Mesenchymal stem cell (in vitro differentiated cells and primary cell): ENCODE results near the gene KTN1.

ENCODE experiments used
- DNase-seq: peaks from one replicate; pipeline ENCODE4 v3.0.0-alpha.2; 2013
- H2AFZ ChIP-seq: one replicate; pipeline ENCODE4 v1.6.1; 2013; ENCODE audit warnings: low read depth, mild to moderate bottlenecking, control low read depth, inconsistent platforms, low read length, moderate library complexity
- H2AK5ac ChIP-seq: 2 replicates; pipeline ENCODE4 v1.6.1; 2013; ENCODE audit warnings: low read length, moderate library complexity, mild to moderate bottlenecking, inconsistent platforms; ENCODE audit not compliant: severe bottlenecking
- H2BK120ac ChIP-seq: one replicate; pipeline ENCODE4 v1.6.1; 2013; ENCODE audit warnings: low read depth, mild to moderate bottlenecking, inconsistent platforms, low read length, moderate library complexity
- H2BK12ac ChIP-seq, 2 experiments: one replicate each; pipeline ENCODE4 v1.6.1; 2013; ENCODE audit warnings: inconsistent platforms in 2 of 2, low read length in 2 of 2, mild to moderate bottlenecking in 2 of 2, moderate library complexity in 2 of 2, control low read depth in 1 of 2
- H2BK15ac ChIP-seq: one replicate; pipeline ENCODE4 v1.6.1; 2013; ENCODE audit warnings: mild to moderate bottlenecking, low read depth, inconsistent platforms; ENCODE audit not compliant: poor library complexity, severe bottlenecking
- H2BK5ac ChIP-seq: 2 replicates; pipeline ENCODE4 v1.6.1; 2013; ENCODE audit warnings: low read depth, mild to moderate bottlenecking, low read length, control low read depth, inconsistent platforms; ENCODE audit not compliant: poor library complexity, severe bottlenecking
- H3K14ac ChIP-seq, 2 experiments: one replicate each; pipeline ENCODE4 v1.6.1; 2013; ENCODE audit warnings: inconsistent platforms in 2 of 2, low read length in 2 of 2, control low read depth in 1 of 2, mild to moderate bottlenecking in 1 of 2, moderate library complexity in 1 of 2
- H3K18ac ChIP-seq, 2 experiments: one replicate each; pipeline ENCODE4 v1.6.1; 2013; ENCODE audit warnings: inconsistent platforms in 2 of 2, low read length in 2 of 2, control low read depth in 1 of 2, low read depth in 1 of 2, mild to moderate bottlenecking in 1 of 2
- H3K23ac ChIP-seq, 2 experiments: one replicate each; pipeline ENCODE4 v1.6.1; 2013; ENCODE audit warnings: inconsistent platforms in 2 of 2, low read length in 2 of 2, mild to moderate bottlenecking in 2 of 2, moderate library complexity in 2 of 2, control low read depth in 1 of 2
- H3K27ac ChIP-seq: 2 replicates; pipeline ENCODE4 v1.5.1; 2013; ENCODE audit warnings: mild to moderate bottlenecking, moderate library complexity, low read length, control low read depth, inconsistent platforms; ENCODE audit not compliant: poor library complexity, severe bottlenecking
- H3K27me3 ChIP-seq, 2 experiments: 2 replicates each; pipeline versions ENCODE4 v1.6.1 to v1.7.0; 2013; ENCODE audit warnings: low read length in 2 of 2, mild to moderate bottlenecking in 2 of 2, moderate library complexity in 2 of 2, control low read depth in 1 of 2, inconsistent platforms in 1 of 2; ENCODE audit not compliant: control insufficient read depth in 1 of 2, insufficient read depth in 1 of 2
- H3K36me3 ChIP-seq, 2 experiments: 2 replicates each; pipeline versions ENCODE4 v1.6.1 to v1.7.0; 2013; ENCODE audit warnings: low read length in 2 of 2, control low read depth in 1 of 2, inconsistent platforms in 1 of 2, low read depth in 1 of 2, mild to moderate bottlenecking in 1 of 2; ENCODE audit not compliant: insufficient read depth in 2 of 2, control insufficient read depth in 1 of 2
- H3K4ac ChIP-seq, 2 experiments: one replicate each; pipeline ENCODE4 v1.6.1; 2013; ENCODE audit warnings: inconsistent platforms in 2 of 2, low read length in 2 of 2, mild to moderate bottlenecking in 2 of 2, moderate library complexity in 2 of 2, control low read depth in 1 of 2, low read depth in 1 of 2
- H3K4me1 ChIP-seq: 2 replicates; pipeline ENCODE4 v1.6.1; 2013; ENCODE audit warnings: low read depth, low read length, control low read depth; ENCODE audit not compliant: control insufficient read depth, insufficient read depth
- H3K4me2 ChIP-seq: 2 replicates; pipeline ENCODE4 v1.6.1; 2013; ENCODE audit warnings: low read length, mild to moderate bottlenecking, inconsistent platforms; ENCODE audit not compliant: poor library complexity, severe bottlenecking
- H3K4me3 ChIP-seq, 2 experiments: 2 replicates each; pipeline versions ENCODE4 v1.5.1 to v1.7.0; 2013; ENCODE audit warnings: low read length in 2 of 2, mild to moderate bottlenecking in 2 of 2, control low read depth in 1 of 2, low read depth in 1 of 2; ENCODE audit not compliant: insufficient read depth in 1 of 2
- H3K79me1 ChIP-seq: replicated peaks from 2 replicates; pipeline ENCODE4 v1.6.1; 2013; ENCODE audit warnings: mild to moderate bottlenecking, control low read depth, low read length, inconsistent platforms; ENCODE audit not compliant: poor library complexity, severe bottlenecking
- H3K9ac ChIP-seq: 2 replicates; pipeline ENCODE4 v1.7.0; 2013; ENCODE audit warnings: mild to moderate bottlenecking, low read length, moderate library complexity
- H3K9me3 ChIP-seq: 2 replicates; pipeline ENCODE4 v1.7.0; 2013; ENCODE audit warnings: mild to moderate bottlenecking, low read length; ENCODE audit not compliant: control insufficient read depth
- H4K8ac ChIP-seq: one replicate; pipeline ENCODE4 v1.6.1; 2013; ENCODE audit warnings: inconsistent platforms, mild to moderate bottlenecking, low read length, moderate library complexity
- H4K91ac ChIP-seq: one replicate; pipeline ENCODE4 v1.6.1; 2013; ENCODE audit warnings: mild to moderate bottlenecking, low read length, inconsistent platforms
- WGBS: methylation state at CpG from one replicate; pipeline ENCODE4 v1.1.7; 2013; ENCODE audit warnings: mixed read lengths; 5-methylcytosine and 5-hydroxymethylcytosine counted together

Gene KTN1

DNA sequence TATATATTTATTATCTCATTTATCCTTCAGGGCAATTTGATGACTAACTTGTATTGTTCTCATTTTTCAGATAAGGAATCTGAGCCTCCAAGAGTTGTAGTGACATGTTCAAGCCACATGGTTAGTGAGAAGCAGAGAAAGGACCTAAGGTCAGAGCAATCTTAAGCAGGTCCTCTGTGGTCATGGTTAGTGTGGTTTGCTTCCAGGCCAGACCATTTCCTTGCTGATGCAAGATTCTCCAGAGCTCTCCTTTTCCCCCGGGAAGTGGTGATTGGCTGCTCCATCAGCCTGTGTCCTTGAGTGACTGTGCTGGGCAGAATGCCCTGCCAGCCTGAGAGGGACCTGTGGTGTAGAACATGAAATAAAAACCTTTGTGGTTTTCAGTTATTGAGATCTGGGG is 141.3 kb downstream of the KTN1 start:
- Histone ChIP-seq H3K79me1 (no peaks in the 10 kb centered on the region), H3K9me3 (no peaks in the 10 kb centered on the region)

DNA sequence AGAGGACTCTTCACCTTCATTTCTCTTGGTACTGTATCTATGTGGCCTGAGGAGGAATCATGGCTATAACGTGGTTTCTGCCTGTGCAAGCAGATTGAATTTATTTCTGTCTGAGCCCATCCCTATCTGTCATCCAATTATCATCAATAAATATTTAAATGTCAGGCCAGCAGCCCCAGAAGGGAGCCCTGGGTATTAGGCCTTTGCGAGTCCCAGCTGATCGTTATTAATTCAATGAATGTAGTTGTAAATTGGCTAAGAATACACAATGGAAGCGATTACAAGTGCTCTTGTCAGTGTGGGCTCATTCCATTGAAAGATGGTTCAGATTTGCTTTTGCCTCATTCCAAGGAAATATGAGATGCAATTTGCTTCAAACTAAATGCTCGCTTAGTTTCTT is 142.0 kb downstream of the KTN1 start:
- H3K4me1 ChIP-seq: no peaks in the 10 kb centered on the region

More for the DNA sequence above, 141.3 kb downstream of the KTN1 start:
- Histone ChIP-seq H3K27me3 (peaks cover 0 to 10% of the 10 kb centered on the region in 2 experiments), H2BK5ac (no peak overlapping the region), H3K9ac (no peak overlapping the region), H2BK12ac (no peak overlapping the region), H3K4me3 (no peak overlapping the region), H4K91ac (no peak overlapping the region), H2BK120ac (no peak overlapping the region), H2AFZ (no peak overlapping the region), H3K4ac (no peak overlapping the region), H3K4me1 (no peaks in the 10 kb centered on the region), H3K14ac (no peak overlapping the region), H3K23ac (no peak overlapping the region), H4K8ac (no peak overlapping the region), H3K18ac (no peak overlapping the region), H2BK15ac (no peak overlapping the region), H3K4me2 (no peak overlapping the region), H3K27ac (no peak overlapping the region), H2AK5ac (no peak overlapping the region), H3K36me3 (no peaks in the 10 kb centered on the region)
- WGBS: 25% methylated on average over 1 of the region's 1 CpG
- peak; percentile 93 for DNase-seq

DNA sequence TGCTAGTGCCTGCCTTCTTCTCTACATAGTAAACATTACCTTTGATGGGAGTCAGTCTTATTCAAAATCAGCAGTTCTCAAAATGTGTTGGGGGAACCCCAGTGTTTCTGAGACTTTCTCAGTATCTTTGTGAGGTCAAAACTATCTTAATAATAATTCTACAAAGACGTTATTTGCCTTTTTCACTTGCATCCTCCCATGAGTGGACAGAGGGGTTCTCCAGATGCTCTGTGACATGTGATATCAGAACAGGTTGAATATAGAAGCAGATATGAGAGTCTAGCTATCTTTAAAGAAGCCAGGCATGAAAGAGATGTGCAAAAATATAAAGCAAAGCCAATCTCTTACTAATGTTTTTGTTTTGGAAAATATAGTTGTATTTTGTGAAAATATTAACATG is 144.7 kb downstream of the KTN1 start:
- WGBS: no CpG with 5 or more reads among the region's 1 CpG
- Histone ChIP-seq H3K27me3 (no peaks in the 10 kb centered on the region), H3K9me3 (no peaks in the 10 kb centered on the region), H3K36me3 (no peaks in the 10 kb centered on the region), H3K14ac (no peak overlapping the region), H2BK15ac (no peak overlapping the region), H3K79me1 (no peaks in the 10 kb centered on the region), H3K4me1 (no peaks in the 10 kb centered on the region), H3K27ac (no peak overlapping the region), H3K18ac (no peak overlapping the region), H3K4me2 (no peak overlapping the region), H2AK5ac (no peak overlapping the region), H3K4me3 (no peak overlapping the region), H4K91ac (no peak overlapping the region), H2AFZ (no peak overlapping the region), H3K9ac (no peak overlapping the region), H3K4ac (no peak overlapping the region), H2BK12ac (no peak overlapping the region), H2BK120ac (no peak overlapping the region), H2BK5ac (no peak overlapping the region), H4K8ac (no peak overlapping the region), H3K23ac (no peak overlapping the region)
- DNase-seq: no peak

More for the DNA sequence above, 142.0 kb downstream of the KTN1 start:
- no peak overlapping the region for H2BK12ac ChIP-seq
- H4K8ac ChIP-seq: no peak overlapping the region
- H3K18ac ChIP-seq: no peak overlapping the region
- no peak overlapping the region for H2AK5ac ChIP-seq
- no peak overlapping the region for H3K9ac ChIP-seq
- H3K36me3 ChIP-seq: no peaks in the 10 kb centered on the region
- H4K91ac ChIP-seq: no peak overlapping the region
- no peak for DNase-seq
- H2BK5ac ChIP-seq: no peak overlapping the region
- H2BK15ac ChIP-seq: no peak overlapping the region
- H3K79me1 ChIP-seq: no peaks in the 10 kb centered on the region
- H3K9me3 ChIP-seq: no peaks in the 10 kb centered on the region
- H3K4ac ChIP-seq: no peak overlapping the region
- H3K4me2 ChIP-seq: no peak overlapping the region
- no peak overlapping the region for H3K14ac ChIP-seq
- no peak overlapping the region for H3K27ac ChIP-seq
- no peak overlapping the region for H2AFZ ChIP-seq
- no peak overlapping the region for H3K23ac ChIP-seq
- no peak overlapping the region for H2BK120ac ChIP-seq
- H3K27me3 ChIP-seq: peaks cover 0 to 6% of the 10 kb centered on the region in 2 experiments
- no peak overlapping the region for H3K4me3 ChIP-seq
- WGBS: 94% methylated on average over 4 of the region's 5 CpGs

DNA sequence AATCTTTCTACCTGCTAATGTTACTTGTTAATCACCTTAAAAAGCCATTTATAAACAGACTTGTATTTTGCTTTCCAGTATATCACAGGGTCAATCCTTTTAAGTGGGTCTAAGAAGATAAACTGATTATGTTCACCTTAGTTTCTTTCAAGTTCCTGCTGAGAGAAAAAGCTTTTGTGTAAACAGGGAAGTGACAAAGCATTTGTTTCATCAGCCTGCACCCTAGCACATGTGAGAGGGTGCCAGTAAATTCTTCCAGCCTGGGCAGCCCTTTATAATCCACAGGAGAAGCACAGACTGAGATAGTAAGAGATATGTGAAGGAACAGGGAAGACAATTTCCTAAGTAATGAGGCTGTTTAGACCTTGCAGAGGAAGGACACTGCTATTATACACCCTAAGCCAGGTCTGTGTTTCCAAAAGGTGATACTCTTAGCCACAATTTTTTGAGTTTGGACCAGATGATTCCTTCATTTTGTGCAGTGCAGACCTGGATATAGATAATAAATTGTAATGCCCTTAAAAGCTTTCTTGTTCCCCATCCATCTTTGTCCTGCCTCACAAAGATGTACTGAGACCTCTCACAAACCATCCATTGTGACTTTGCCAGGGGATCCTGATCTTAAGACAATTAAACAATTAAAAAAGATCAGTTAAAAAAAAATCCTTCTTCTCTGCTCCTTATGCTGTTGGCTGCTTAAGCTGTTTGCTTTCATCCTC is 150.7 kb downstream of the KTN1 start:
- H3K4me2 ChIP-seq: no peak overlapping the region
- H3K27ac ChIP-seq: no peak overlapping the region
- no peak overlapping the region for H2BK5ac ChIP-seq
- no peaks in the 10 kb centered on the region for H3K79me1 ChIP-seq
- H3K4ac ChIP-seq: no peak overlapping the region
- H3K4me3 ChIP-seq: no peak overlapping the region
- no peak overlapping the region for H4K8ac ChIP-seq
- H2AK5ac ChIP-seq: no peak overlapping the region
- no peak overlapping the region for H3K23ac ChIP-seq
- H3K9me3 ChIP-seq: peaks cover 2% of the 10 kb centered on the region
- H3K4me1 ChIP-seq: no peaks in the 10 kb centered on the region
- no peak overlapping the region for H2BK120ac ChIP-seq
- no peak overlapping the region for H2AFZ ChIP-seq
- H3K9ac ChIP-seq: no peak overlapping the region
- no peak overlapping the region for H3K14ac ChIP-seq
- H3K36me3 ChIP-seq: no peaks in the 10 kb centered on the region
- H3K18ac ChIP-seq: peak overlapping the region in 1 of 2 experiments; percentile 29
- no peak overlapping the region for H2BK15ac ChIP-seq
- H3K27me3 ChIP-seq: no peaks in the 10 kb centered on the region
- H2BK12ac ChIP-seq: no peak overlapping the region
- H4K91ac ChIP-seq: no peak overlapping the region
- DNase-seq: no peak
